B cell (primary cell): ENCODE measurements around the gene NCOA1. TPM values are rescaled to one million over a fixed set of nuclear protein-coding genes. Genes with fewer than 3 reads are reported as not detected.

Experiments used
- ATAC-seq: fragments of 200-7000 bp; cut with Tn5 transposase; one replicate; pipeline ENCODE4 v1.10.0; 2021; ENCODE audit warnings: low read depth, mild to moderate bottlenecking, moderate number of reproducible peaks, moderate library complexity
- CTCF ChIA-PET: fragments of 350-600 bp; sonication (Branson Sonifier 250); formaldehyde crosslinking; loops from one replicate; lab custom pipeline; 2021; ENCODE audit warnings: antibody characterized with exemption, inconsistent platforms; lab: Charles Lee
- POLR2A ChIA-PET: fragments of 350-600 bp; sonication (Branson Sonifier 250); formaldehyde crosslinking; loops from one replicate; lab custom pipeline; 2021; ENCODE audit warnings: antibody characterized with exemption; lab: Charles Lee
- DNase-seq: peaks from one replicate; pipeline ENCODE4 v3.0.0; 2013
- H2AFZ ChIP-seq: 2 replicates; pipeline ENCODE4 v1.6.1; 2012; ENCODE audit warnings: mild to moderate bottlenecking, low read depth, low read length; ENCODE audit not compliant: insufficient read depth, poor library complexity, severe bottlenecking
- H3K27ac ChIP-seq, 2 donors: 1 replicate in 1 of 2; 2 replicates in 1 of 2; pipeline ENCODE4 v1.5.1; 2012 to 2013; ENCODE audit warnings: low read length in 2 of 2, mild to moderate bottlenecking in 2 of 2, moderate library complexity in 1 of 2
- H3K27me3 ChIP-seq, 4 experiments: fragments of 200-600 bp in 1 of 4; sonication (generic) in 1 of 4; replicated peaks in 1 of 4; 1 replicate in 2 of 4; 2 replicates in 2 of 4; pipeline versions ENCODE4 v1.6.1 to v1.7.0; 2013 to 2016; ENCODE audit warnings: low read length in 3 of 4, mild to moderate bottlenecking in 2 of 4, mixed read lengths in 1 of 4, moderate library complexity in 1 of 4; ENCODE audit not compliant: insufficient read depth in 4 of 4, control insufficient read depth in 3 of 4; ENCODE audit errors: control extremely low read depth in 1 of 4
- H3K36me3 ChIP-seq, 2 experiments: replicated peaks in 1 of 2; 1 replicate in 1 of 2; 2 replicates in 1 of 2; pipeline versions ENCODE4 v1.6.1 to v1.7.1; 2013; ENCODE audit warnings: low read length in 1 of 2; ENCODE audit not compliant: insufficient read depth in 2 of 2, control insufficient read depth in 1 of 2; ENCODE audit errors: control extremely low read depth in 1 of 2, extremely low read depth in 1 of 2
- H3K4me1 ChIP-seq, 2 donors: fragments of 200-600 bp in 1 of 2; sonication (generic) in 1 of 2; 1 replicate in 1 of 2; 2 replicates in 1 of 2; pipeline versions ENCODE4 v1.5.1 to v1.6.1; 2013 to 2017; ENCODE audit warnings: low read length in 2 of 2; ENCODE audit not compliant: control insufficient read depth in 2 of 2, insufficient read depth in 2 of 2
- H3K4me2 ChIP-seq: replicated peaks from 2 replicates; pipeline ENCODE3; 2012; ENCODE audit warnings: mild to moderate bottlenecking, low read depth, low read length; ENCODE audit not compliant: poor library complexity, severe bottlenecking
- H3K4me3 ChIP-seq, 5 experiments: fragments of 200-600 bp in 1 of 5; sonication (generic) in 1 of 5; 1 replicate in 3 of 5; 2 replicates in 2 of 5; pipeline versions ENCODE4 v1.5.1 to v1.7.0; 2011 to 2016; ENCODE audit warnings: low read length in 4 of 5, mild to moderate bottlenecking in 4 of 5, low read depth in 2 of 5, control low read depth in 1 of 5, moderate library complexity in 1 of 5; ENCODE audit not compliant: insufficient read depth in 1 of 5; ENCODE audit errors: control extremely low read depth in 1 of 5, extremely low read depth in 1 of 5
- H3K79me2 ChIP-seq: fragments of 200-600 bp; sonication (generic); one replicate; pipeline ENCODE4 v1.6.0; 2016; ENCODE audit warnings: low read length; ENCODE audit not compliant: control insufficient read depth, insufficient read depth
- H3K9ac ChIP-seq: fragments of 200-600 bp; sonication (generic); 2 replicates; pipeline ENCODE4 v1.6.1; 2017; ENCODE audit warnings: mild to moderate bottlenecking, low read length, moderate library complexity
- H3K9me3 ChIP-seq, 3 donors: one replicate each; pipeline versions ENCODE4 v1.6.1 to v1.7.1; 2013; ENCODE audit warnings: low read length in 2 of 3; ENCODE audit not compliant: control insufficient read depth in 2 of 3, insufficient read depth in 1 of 3; ENCODE audit errors: control extremely low read depth in 1 of 3
- H4K20me1 ChIP-seq: 2 replicates; pipeline ENCODE4 v1.6.0; 2012; ENCODE audit warnings: mild to moderate bottlenecking, low read length; ENCODE audit not compliant: insufficient read depth, control insufficient read depth, poor library complexity, severe bottlenecking
- H3K27ac Mint-ChIP-seq: one replicate; pipeline ENCODE4 v1.8.0; 2021; ENCODE audit warnings: mixed read lengths
- H3K27me3 Mint-ChIP-seq: one replicate; pipeline ENCODE4 v1.8.0; 2021; ENCODE audit warnings: mixed read lengths
- H3K4me1 Mint-ChIP-seq: one replicate; pipeline ENCODE4 v1.8.0; 2021; ENCODE audit warnings: mixed read lengths
- H3K4me3 Mint-ChIP-seq: one replicate; pipeline ENCODE4 v1.8.0; 2021; ENCODE audit warnings: mixed read lengths
- H3K9me3 Mint-ChIP-seq: one replicate; pipeline ENCODE4 v1.8.0; 2022; ENCODE audit warnings: mixed read lengths; ENCODE audit not compliant: insufficient read depth
- EZH2 ChIP-seq: IDR thresholded peaks from 2 replicates; pipeline ENCODE4 v1.6.1; 2012; ENCODE audit warnings: borderline replicate concordance, low read depth, mild to moderate bottlenecking, moderate library complexity, low read length; ENCODE audit not compliant: insufficient read depth, poor library complexity, severe bottlenecking
- WGBS: methylation state at CpG from one replicate; pipeline ENCODE4 v1.1.5; 2013; ENCODE audit warnings: missing lambda C conversion rate; ENCODE audit not compliant: insufficient coverage; 5-methylcytosine and 5-hydroxymethylcytosine counted together
- intact Hi-C: fragments of 100-400 bp; cut with micrococcal nuclease; formaldehyde crosslinking; loops from one replicate; pipeline ENCODE4 v1.10.0; 2022
- polyA plus RNA-seq: library from polyadenylated mRNA; depleted of rRNA; stranded (reverse); fragments of >200 nt; gene quantifications from 2 replicates; pipeline ENCODE4 v1.2.3, GENCODE V29; 2012
- total RNA-seq, 2 donors: library from RNA; stranded (reverse); fragments of 120-200 nt in 1 of 2; gene quantifications; 1 replicate in 1 of 2; 2 replicates in 1 of 2; pipeline versions ENCODE4 v1.2.3 to v1.2.4, GENCODE V29; 2013 to 2022
- TF ChIP-seq, protein P1 (sequence below): fragments of 200-600 bp; IDR thresholded peaks from one replicate; pipeline ENCODE4 v1.8.0; 2022; ENCODE audit warnings: antibody characterized with exemption, mild to moderate bottlenecking

Gene NCOA1
- total and polyA plus RNA-seq, 2 donors (not counting 1 experiment from before 2014, with no cell fraction given), result 11.6 to 49.1 TPM

DNA sequence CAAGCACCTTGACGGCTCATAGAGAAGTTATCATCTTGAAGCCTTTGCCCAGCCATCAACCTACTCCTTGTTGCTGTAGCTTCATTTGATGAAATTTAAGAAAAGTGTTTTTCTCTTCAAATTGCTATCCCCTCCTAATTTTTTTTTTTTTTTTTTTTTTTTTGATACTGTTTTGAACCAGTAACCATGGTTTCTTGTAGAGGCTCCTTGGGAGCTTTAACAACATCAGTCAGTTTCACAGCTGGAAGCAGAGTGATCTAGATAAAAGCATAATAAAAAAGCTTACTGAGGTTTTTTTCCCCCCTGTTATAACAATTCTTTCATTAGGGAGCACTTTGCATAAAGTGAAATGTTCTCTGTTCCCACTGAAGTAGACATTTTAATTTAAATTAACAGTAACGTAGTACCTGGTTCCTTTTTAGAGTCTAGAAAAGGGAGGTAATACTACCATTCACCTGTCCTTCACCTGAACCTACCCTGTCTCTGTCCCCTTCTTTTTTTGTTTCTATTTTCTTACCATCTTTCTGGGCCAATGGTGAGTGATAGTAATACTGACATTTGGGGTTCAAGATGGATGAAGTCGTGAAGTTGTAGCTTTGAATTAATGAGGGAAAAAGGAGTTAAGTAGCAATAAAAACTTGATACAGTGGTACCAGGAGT, 101.5 kb downstream of the NCOA1 start:
- TF ChIP-seq, protein P1, sequence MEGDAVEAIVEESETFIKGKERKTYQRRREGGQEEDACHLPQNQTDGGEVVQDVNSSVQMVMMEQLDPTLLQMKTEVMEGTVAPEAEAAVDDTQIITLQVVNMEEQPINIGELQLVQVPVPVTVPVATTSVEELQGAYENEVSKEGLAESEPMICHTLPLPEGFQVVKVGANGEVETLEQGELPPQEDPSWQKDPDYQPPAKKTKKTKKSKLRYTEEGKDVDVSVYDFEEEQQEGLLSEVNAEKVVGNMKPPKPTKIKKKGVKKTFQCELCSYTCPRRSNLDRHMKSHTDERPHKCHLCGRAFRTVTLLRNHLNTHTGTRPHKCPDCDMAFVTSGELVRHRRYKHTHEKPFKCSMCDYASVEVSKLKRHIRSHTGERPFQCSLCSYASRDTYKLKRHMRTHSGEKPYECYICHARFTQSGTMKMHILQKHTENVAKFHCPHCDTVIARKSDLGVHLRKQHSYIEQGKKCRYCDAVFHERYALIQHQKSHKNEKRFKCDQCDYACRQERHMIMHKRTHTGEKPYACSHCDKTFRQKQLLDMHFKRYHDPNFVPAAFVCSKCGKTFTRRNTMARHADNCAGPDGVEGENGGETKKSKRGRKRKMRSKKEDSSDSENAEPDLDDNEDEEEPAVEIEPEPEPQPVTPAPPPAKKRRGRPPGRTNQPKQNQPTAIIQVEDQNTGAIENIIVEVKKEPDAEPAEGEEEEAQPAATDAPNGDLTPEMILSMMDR, result no peak
- TF ChIP-seq EZH2, result no peak

DNA sequence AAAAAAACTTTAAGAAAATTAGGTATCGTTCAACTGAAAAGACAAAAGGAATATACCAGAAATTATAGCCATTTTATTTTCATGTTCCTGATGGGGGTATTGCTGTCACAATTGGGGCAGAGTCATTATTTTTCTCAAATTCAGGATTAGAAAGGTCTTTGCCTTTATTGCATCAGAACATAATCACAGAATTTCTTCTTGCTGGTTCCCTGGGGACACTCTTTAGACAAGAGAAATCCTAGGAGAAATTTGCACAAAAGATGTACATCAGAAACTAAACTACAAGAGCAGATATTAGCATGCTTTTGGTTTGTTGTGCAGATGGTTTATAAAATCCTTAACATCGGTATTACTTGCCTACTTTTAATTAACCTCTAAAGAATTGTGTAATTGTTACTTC, 103.2 kb downstream of the NCOA1 start:
- ATAC-seq, result no peak
- CTCF ChIA-PET, result no interaction called here
- no peaks in the 10 kb centered on the region for H3K27me3 ChIP-seq

More for the DNA sequence above, 101.5 kb downstream of the NCOA1 start:
- H3K4me3 Mint-ChIP-seq, result no peak overlapping the region
- Histone ChIP-seq H3K9me3 (no peaks in the 10 kb centered on the region), H3K4me1 (no peaks in the 10 kb centered on the region), H3K9ac (no peak overlapping the region), H3K36me3 (peaks cover 0 to 2% of the 10 kb centered on the region in 2 experiments), H3K4me2 (no peak overlapping the region), H3K27ac (no peak overlapping the region), H2AFZ (no peak overlapping the region), H3K79me2 (peaks cover 4% of the 10 kb centered on the region), H3K4me3 (no peak overlapping the region), H3K27me3 (no peaks in the 10 kb centered on the region), H4K20me1 (no peaks in the 10 kb centered on the region)
- H3K9me3 Mint-ChIP-seq, result no peaks in the 10 kb centered on the region
- H3K27ac Mint-ChIP-seq, result no peak overlapping the region
- H3K27me3 Mint-ChIP-seq, result no peaks in the 10 kb centered on the region
- ATAC-seq (no peak), DNase-seq (no peak)
- H3K4me1 Mint-ChIP-seq, result peaks cover under 1% of the 10 kb centered on the region
- intact Hi-C loops, result no loop called here
- WGBS, result 86% methylated on average over 1 of the region's 3 CpGs
- ChIA-PET CTCF (no interaction called here), POLR2A (no interaction called here)

More for the DNA sequence above, 103.2 kb downstream of the NCOA1 start:
- TF ChIP-seq EZH2, result no peak
- no peak overlapping the region for H3K9ac ChIP-seq
- no peak overlapping the region for H3K27ac Mint-ChIP-seq
- peaks cover 4% of the 10 kb centered on the region for H3K79me2 ChIP-seq
- no peak overlapping the region for H3K4me2 ChIP-seq
- no CpG with 5 or more reads among the region's 2 CpGs for WGBS
- H3K36me3 ChIP-seq, result no peaks in the 10 kb centered on the region
- no peaks in the 10 kb centered on the region for H3K9me3 ChIP-seq
- no peak for DNase-seq
- H3K4me3 ChIP-seq, result no peak overlapping the region
- intact Hi-C loops, result no loop called here
- H3K9me3 Mint-ChIP-seq, result no peaks in the 10 kb centered on the region
- H3K4me3 Mint-ChIP-seq, result no peak overlapping the region
- no peaks in the 10 kb centered on the region for H3K27me3 Mint-ChIP-seq
- POLR2A ChIA-PET, result no interaction called here
- no peaks in the 10 kb centered on the region for H3K4me1 ChIP-seq
- H2AFZ ChIP-seq, result no peak overlapping the region
- no peak overlapping the region for H3K27ac ChIP-seq
- no peaks in the 10 kb centered on the region for H4K20me1 ChIP-seq
- no peaks in the 10 kb centered on the region for H3K4me1 Mint-ChIP-seq
